A549 (cell line): ENCODE results near the gene LRRC4C. TPM values are rescaled to one million over a fixed set of nuclear protein-coding genes. Genes with fewer than 3 reads are reported as not detected.

Experiments used
- ATAC-seq, 2 experiments: fragments of 200-7000 bp in 1 of 2; fragments of >200 bp in 1 of 2; cut with Nextera tagmentation in 1 of 2; cut with Tn5 transposase in 1 of 2; 3 replicates each; pipeline versions ENCODE4 v1.8.0 to v1.9.1; 2018 to 2020; ENCODE audit warnings: mild to moderate bottlenecking in 1 of 2, moderate library complexity in 1 of 2
- CTCF ChIA-PET: fragments of 300-600 bp; sonication (Branson Sonifier 250); formaldehyde crosslinking; extraction: SDS; loops from one replicate; lab custom pipeline; 2021; ENCODE audit warnings: antibody characterized with exemption, inconsistent platforms; lab: Yijun Ruan, JAX
- POLR2A ChIA-PET: fragments of 350-600 bp; formaldehyde crosslinking; extraction: SDS; loops from one replicate; lab custom pipeline; 2021; ENCODE audit warnings: antibody characterized with exemption, inconsistent platforms; lab: Yijun Ruan, JAX
- DNase-seq, 2 experiments: peaks; one replicate each; pipeline versions ENCODE4 v3.0.0 to v3.0.0-alpha.2; 2011 to 2016; ENCODE audit warnings: low read depth in 1 of 2, low spot score in 1 of 2
- FAIRE-seq: peaks from 2 replicates; lab custom pipeline; 2011; peaks lifted over from hg19 to GRCh38; lab: Jason Lieb, UNC
- H3K27ac ChIP-seq, 2 experiments: fragments of >200 bp; sonication (Bioruptor Twin); formaldehyde crosslinking; 3 replicates each; pipeline ENCODE4 v1.5.1; 2016 to 2017
- H3K4me1 ChIP-seq: fragments of >200 bp; sonication (Bioruptor Twin); formaldehyde crosslinking; 3 replicates; pipeline ENCODE4 v1.6.1; 2016
- H3K4me2 ChIP-seq: fragments of >200 bp; sonication (Bioruptor Twin); formaldehyde crosslinking; 3 replicates; pipeline ENCODE4 v1.6.1; 2016
- H3K4me3 ChIP-seq: fragments of >200 bp; sonication (Bioruptor Twin); formaldehyde crosslinking; 3 replicates; pipeline ENCODE4 v1.5.1; 2016
- H3K9me3 ChIP-seq: fragments of >200 bp; sonication (Bioruptor Twin); formaldehyde crosslinking; 3 replicates; pipeline ENCODE4 v1.6.1; 2016
- CBX8 ChIP-seq: fragments of 200-600 bp; sonication (generic); IDR thresholded peaks from 2 replicates; pipeline ENCODE4 v1.6.1; 2016
- EHF ChIP-seq: fragments of 250-450 bp; sonication (Bioruptor Pico); IDR thresholded peaks from 2 replicates; pipeline ENCODE4 v1.5.0; 2020; ENCODE audit warnings: mild to moderate bottlenecking
- EP300 ChIP-seq, 2 experiments: fragments of >200 bp; sonication (Bioruptor Twin); formaldehyde crosslinking; IDR thresholded peaks; 2 replicates in 1 of 2; 3 replicates in 1 of 2; pipeline ENCODE4 v1.6.1; 2016 to 2017
- ESRRA ChIP-seq: fragments of 150-350 bp; IDR thresholded peaks from 2 replicates; pipeline ENCODE4 v1.6.1; 2014; ENCODE audit warnings: mild to moderate bottlenecking, low read length, borderline replicate concordance
- FOXS1 ChIP-seq: fragments of 250-450 bp; sonication (Bioruptor Pico); IDR thresholded peaks from 2 replicates; pipeline ENCODE4 v1.5.0; 2020; ENCODE audit warnings: mild to moderate bottlenecking, moderate library complexity
- HEYL ChIP-seq: fragments of 250-450 bp; sonication (Bioruptor Pico); IDR thresholded peaks from 2 replicates; pipeline ENCODE4 v1.8.0; 2021; ENCODE audit warnings: mild to moderate bottlenecking, moderate library complexity
- HOXA7 ChIP-seq: fragments of 250-450 bp; sonication (Bioruptor Pico); IDR thresholded peaks from 2 replicates; pipeline ENCODE4 v1.5.0; 2020; ENCODE audit warnings: mild to moderate bottlenecking, moderate library complexity
- HOXB13 ChIP-seq: fragments of 250-450 bp; sonication (Bioruptor Pico); IDR thresholded peaks from 2 replicates; pipeline ENCODE4 v1.5.0; 2020; ENCODE audit warnings: low read depth, mild to moderate bottlenecking, moderate library complexity
- JUNB ChIP-seq: fragments of >200 bp; sonication (Bioruptor Twin); formaldehyde crosslinking; IDR thresholded peaks from 2 replicates; pipeline ENCODE4 v1.6.1; 2016
- KDM5A ChIP-seq: fragments of 200-600 bp; sonication (generic); IDR thresholded peaks from 2 replicates; pipeline ENCODE4 v1.6.1; 2016; ENCODE audit warnings: antibody characterized with exemption, mild to moderate bottlenecking
- MYC ChIP-seq: IDR thresholded peaks from 2 replicates; pipeline ENCODE4 v1.6.1; 2012; ENCODE audit warnings: mild to moderate bottlenecking, inconsistent platforms, low read length, improper control_type of control experiment, borderline replicate concordance
- POLR2AphosphoS2 ChIP-seq: conservative IDR thresholded peaks from 2 replicates; pipeline ENCODE4 v1.6.1; 2012; ENCODE audit warnings: low read length, improper control_type of control experiment, inconsistent platforms
- RAD21 ChIP-seq, 2 experiments: fragments of >200 bp in 1 of 2; sonication (Bioruptor Twin) in 1 of 2; formaldehyde crosslinking in 1 of 2; IDR thresholded peaks in 1 of 2; conservative IDR thresholded peaks in 1 of 2; 2 replicates in 1 of 2; 3 replicates in 1 of 2; pipeline ENCODE4 v1.6.1; 2012 to 2018; ENCODE audit warnings: inconsistent platforms in 1 of 2
- RARB ChIP-seq: fragments of 250-450 bp; sonication (Bioruptor Pico); IDR thresholded peaks from 2 replicates; pipeline ENCODE4 v1.8.0; 2021; ENCODE audit warnings: mild to moderate bottlenecking, moderate library complexity
- SMC3 ChIP-seq: fragments of >200 bp; sonication (Bioruptor Twin); formaldehyde crosslinking; IDR thresholded peaks from 3 replicates; pipeline ENCODE4 v1.6.1; 2018; ENCODE audit warnings: inconsistent platforms
- ZC3H11A ChIP-seq: fragments of 450-650 bp; IDR thresholded peaks from 2 replicates; pipeline ENCODE4 v1.6.1; 2014; ENCODE audit warnings: antibody characterized with exemption, mild to moderate bottlenecking
- WGBS: methylation state at CpG from one replicate; pipeline ENCODE4 v1.1.6; 2017; ENCODE audit errors: missing lambda C conversion rate; 5-methylcytosine and 5-hydroxymethylcytosine counted together
- polyA plus RNA-seq, 4 experiments: library from polyadenylated mRNA; depleted of rRNA in 3 of 4; stranded (reverse); fragments of >200 nt; fragmentation: RNase III in 1 of 4; extraction: RNeasy Plus Mini Kit Qiagen cat#74134 plus additional on column Dnase treatment in 1 of 4; gene quantifications; 2 replicates in 3 of 4; 3 replicates in 1 of 4; pipeline ENCODE4 v1.2.3, GENCODE V29; 2011 to 2017
- TF ChIP-seq, protein P1 (sequence below): fragments of >200 bp; sonication (Bioruptor Twin); formaldehyde crosslinking; IDR thresholded peaks from 3 replicates; pipeline ENCODE4 v1.5.1; 2016
- TF ChIP-seq, protein P2 (sequence below): fragments of >200 bp; sonication (Bioruptor Twin); formaldehyde crosslinking; IDR thresholded peaks from 2 replicates; pipeline ENCODE4 v1.6.1; 2016
- TF ChIP-seq, protein P3 (sequence below): IDR thresholded peaks from 2 replicates; pipeline ENCODE4 v1.6.1; 2012
- TF ChIP-seq, protein P4 (sequence below): fragments of 200-600 bp; sonication (generic); IDR thresholded peaks from 2 replicates; pipeline ENCODE4 v1.6.1; 2016; ENCODE audit warnings: antibody characterized with exemption, mild to moderate bottlenecking, moderate library complexity
- TF ChIP-seq, protein P5 (sequence below): fragments of >200 bp; sonication (Bioruptor Twin); formaldehyde crosslinking; IDR thresholded peaks from 3 replicates; pipeline ENCODE4 v1.6.1; 2016

LRRC4C gene
- polyA plus RNA-seq, 2 of the 4 experiments (the other 2 are of a cell fraction), result not detected

DNA sequence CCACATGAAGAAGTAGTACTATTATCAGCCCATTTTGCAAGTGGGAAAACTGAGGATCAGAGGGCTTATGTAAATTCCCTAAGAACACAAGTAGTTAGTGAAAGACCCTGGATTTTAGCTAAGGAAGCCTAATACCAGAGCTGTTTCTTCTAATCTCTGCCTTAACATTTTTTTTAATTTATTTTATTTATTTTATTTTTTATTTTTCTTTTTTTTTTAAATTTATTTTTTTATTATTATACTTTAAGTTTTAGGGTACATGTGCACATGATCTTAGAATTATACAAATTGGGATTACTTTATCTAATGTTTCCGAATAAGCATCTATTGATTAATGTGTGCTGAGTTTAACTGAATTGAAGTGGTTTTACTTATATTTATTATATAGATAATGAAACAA lies 1015.3 kb downstream of the LRRC4C start:
- Histone ChIP-seq H3K27ac (no peak overlapping the region), H3K4me1 (no peaks in the 10 kb centered on the region), H3K4me2 (no peak overlapping the region)
- no peak for ATAC-seq
- TF ChIP-seq, protein P1, sequence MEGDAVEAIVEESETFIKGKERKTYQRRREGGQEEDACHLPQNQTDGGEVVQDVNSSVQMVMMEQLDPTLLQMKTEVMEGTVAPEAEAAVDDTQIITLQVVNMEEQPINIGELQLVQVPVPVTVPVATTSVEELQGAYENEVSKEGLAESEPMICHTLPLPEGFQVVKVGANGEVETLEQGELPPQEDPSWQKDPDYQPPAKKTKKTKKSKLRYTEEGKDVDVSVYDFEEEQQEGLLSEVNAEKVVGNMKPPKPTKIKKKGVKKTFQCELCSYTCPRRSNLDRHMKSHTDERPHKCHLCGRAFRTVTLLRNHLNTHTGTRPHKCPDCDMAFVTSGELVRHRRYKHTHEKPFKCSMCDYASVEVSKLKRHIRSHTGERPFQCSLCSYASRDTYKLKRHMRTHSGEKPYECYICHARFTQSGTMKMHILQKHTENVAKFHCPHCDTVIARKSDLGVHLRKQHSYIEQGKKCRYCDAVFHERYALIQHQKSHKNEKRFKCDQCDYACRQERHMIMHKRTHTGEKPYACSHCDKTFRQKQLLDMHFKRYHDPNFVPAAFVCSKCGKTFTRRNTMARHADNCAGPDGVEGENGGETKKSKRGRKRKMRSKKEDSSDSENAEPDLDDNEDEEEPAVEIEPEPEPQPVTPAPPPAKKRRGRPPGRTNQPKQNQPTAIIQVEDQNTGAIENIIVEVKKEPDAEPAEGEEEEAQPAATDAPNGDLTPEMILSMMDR, result no peak
- TF ChIP-seq HEYL (no peak), POLR2AphosphoS2 (no peak), ESRRA (no peak), EP300 (IDR thresholded peaks at IDR 0.05) (no peak), SMC3 (no peak), RARB (CRISPR knock-in tag) (no peak)
- TF ChIP-seq, protein P2, sequence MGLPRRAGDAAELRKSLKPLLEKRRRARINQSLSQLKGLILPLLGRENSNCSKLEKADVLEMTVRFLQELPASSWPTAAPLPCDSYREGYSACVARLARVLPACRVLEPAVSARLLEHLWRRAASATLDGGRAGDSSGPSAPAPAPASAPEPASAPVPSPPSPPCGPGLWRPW, result no peak
- TF ChIP-seq, all 56 proteins: peak for 0
- ChIA-PET CTCF (no interaction called here), POLR2A (no interaction called here)
- no peak for FAIRE-seq
- H3K9me3 ChIP-seq, result peaks cover 25% of the 10 kb centered on the region; the same call in 2 of the 3 replicates
- 18% methylated on average over 1 of the region's 1 CpG for WGBS
- no peak overlapping the region for H3K4me3 ChIP-seq
- DNase-seq, result no peak

DNA sequence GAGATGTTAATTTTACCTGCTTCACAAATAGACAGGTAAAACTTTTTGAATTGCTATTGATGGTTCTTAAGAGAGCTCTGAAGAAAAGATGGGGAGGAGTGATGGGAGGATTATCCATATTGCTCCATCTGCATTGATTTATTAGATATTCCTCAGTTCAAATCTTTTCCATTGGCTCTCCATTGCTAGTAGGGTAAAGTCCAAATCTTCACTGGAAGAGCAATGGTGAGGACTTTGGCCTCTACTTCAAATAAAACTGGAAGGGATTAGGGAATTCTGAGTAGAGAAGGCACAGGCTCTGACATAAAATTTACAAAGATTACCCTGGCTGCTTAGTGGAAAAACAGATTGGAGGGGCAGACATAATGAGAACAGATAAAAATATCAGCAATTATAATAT lies 1024.1 kb downstream of the LRRC4C start:
- Histone ChIP-seq H3K4me3 (no peak overlapping the region), H3K4me2 (no peak overlapping the region), H3K9me3 (no peaks in the 10 kb centered on the region), H3K27ac (no peak overlapping the region), H3K4me1 (no peaks in the 10 kb centered on the region)
- no peak for ATAC-seq
- no peak for FAIRE-seq
- POLR2A ChIA-PET, result no interaction called here
- no peak for DNase-seq
- TF ChIP-seq CBX8 (no peak), ZC3H11A (no peak), HOXB13 (CRISPR knock-in tag) (no peak)
- TF ChIP-seq, all 56 proteins: peak for 0
- CTCF ChIA-PET, result no interaction called here

DNA sequence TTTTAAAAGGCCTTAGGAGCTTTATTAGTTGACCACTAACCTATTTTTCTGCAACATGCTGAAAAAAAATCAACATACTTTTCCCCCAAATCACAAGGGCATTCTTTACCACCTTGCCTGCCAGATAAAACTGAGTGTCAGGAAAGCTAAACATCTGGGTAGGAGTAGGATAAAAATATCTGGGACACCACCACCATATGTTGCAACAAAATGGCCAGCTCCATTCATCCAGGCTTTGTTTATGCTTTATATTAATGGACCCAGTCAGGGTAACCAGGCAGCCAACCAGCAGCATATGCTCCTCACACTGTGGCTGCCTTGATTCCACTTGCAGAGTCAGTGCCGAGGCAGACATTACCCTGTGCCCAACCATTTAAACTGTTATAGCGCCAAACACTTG lies 1024.5 kb downstream of the LRRC4C start:
- Histone ChIP-seq H3K4me2 (no peak overlapping the region), H3K4me3 (no peak overlapping the region), H3K9me3 (no peaks in the 10 kb centered on the region), H3K4me1 (no peaks in the 10 kb centered on the region), H3K27ac (no peak overlapping the region)
- ChIA-PET CTCF (no interaction called here), POLR2A (no interaction called here)
- DNase-seq (no peak), FAIRE-seq (no peak), ATAC-seq (no peak)
- 29% methylated on average over 2 of the region's 2 CpGs for WGBS
- no peak for TF ChIP-seq JUNB
- TF ChIP-seq, protein P3, sequence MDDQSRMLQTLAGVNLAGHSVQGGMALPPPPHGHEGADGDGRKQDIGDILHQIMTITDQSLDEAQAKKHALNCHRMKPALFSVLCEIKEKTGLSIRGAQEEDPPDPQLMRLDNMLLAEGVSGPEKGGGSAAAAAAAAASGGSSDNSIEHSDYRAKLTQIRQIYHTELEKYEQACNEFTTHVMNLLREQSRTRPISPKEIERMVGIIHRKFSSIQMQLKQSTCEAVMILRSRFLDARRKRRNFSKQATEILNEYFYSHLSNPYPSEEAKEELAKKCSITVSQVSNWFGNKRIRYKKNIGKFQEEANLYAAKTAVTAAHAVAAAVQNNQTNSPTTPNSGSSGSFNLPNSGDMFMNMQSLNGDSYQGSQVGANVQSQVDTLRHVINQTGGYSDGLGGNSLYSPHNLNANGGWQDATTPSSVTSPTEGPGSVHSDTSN, result no peak
- TF ChIP-seq CBX8, result no peak
- no peak for TF ChIP-seq HOXA7 (CRISPR knock-in tag)
- TF ChIP-seq, protein P4, sequence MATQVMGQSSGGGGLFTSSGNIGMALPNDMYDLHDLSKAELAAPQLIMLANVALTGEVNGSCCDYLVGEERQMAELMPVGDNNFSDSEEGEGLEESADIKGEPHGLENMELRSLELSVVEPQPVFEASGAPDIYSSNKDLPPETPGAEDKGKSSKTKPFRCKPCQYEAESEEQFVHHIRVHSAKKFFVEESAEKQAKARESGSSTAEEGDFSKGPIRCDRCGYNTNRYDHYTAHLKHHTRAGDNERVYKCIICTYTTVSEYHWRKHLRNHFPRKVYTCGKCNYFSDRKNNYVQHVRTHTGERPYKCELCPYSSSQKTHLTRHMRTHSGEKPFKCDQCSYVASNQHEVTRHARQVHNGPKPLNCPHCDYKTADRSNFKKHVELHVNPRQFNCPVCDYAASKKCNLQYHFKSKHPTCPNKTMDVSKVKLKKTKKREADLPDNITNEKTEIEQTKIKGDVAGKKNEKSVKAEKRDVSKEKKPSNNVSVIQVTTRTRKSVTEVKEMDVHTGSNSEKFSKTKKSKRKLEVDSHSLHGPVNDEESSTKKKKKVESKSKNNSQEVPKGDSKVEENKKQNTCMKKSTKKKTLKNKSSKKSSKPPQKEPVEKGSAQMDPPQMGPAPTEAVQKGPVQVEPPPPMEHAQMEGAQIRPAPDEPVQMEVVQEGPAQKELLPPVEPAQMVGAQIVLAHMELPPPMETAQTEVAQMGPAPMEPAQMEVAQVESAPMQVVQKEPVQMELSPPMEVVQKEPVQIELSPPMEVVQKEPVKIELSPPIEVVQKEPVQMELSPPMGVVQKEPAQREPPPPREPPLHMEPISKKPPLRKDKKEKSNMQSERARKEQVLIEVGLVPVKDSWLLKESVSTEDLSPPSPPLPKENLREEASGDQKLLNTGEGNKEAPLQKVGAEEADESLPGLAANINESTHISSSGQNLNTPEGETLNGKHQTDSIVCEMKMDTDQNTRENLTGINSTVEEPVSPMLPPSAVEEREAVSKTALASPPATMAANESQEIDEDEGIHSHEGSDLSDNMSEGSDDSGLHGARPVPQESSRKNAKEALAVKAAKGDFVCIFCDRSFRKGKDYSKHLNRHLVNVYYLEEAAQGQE, result no peak
- no peak for TF ChIP-seq RAD21 (conservative IDR thresholded peaks at IDR 0.05 in 1 of 2, IDR thresholded peaks at IDR 0.05 in 1 of 2)
- no peak for TF ChIP-seq ZC3H11A
- no peak for TF ChIP-seq HEYL
- no peak for TF ChIP-seq MYC
- no peak for TF ChIP-seq EHF (CRISPR knock-in tag)
- TF ChIP-seq EP300 (IDR thresholded peaks at IDR 0.05), result no peak
- TF ChIP-seq FOXS1 (CRISPR knock-in tag), result no peak
- TF ChIP-seq KDM5A, result no peak
- TF ChIP-seq, protein P5, sequence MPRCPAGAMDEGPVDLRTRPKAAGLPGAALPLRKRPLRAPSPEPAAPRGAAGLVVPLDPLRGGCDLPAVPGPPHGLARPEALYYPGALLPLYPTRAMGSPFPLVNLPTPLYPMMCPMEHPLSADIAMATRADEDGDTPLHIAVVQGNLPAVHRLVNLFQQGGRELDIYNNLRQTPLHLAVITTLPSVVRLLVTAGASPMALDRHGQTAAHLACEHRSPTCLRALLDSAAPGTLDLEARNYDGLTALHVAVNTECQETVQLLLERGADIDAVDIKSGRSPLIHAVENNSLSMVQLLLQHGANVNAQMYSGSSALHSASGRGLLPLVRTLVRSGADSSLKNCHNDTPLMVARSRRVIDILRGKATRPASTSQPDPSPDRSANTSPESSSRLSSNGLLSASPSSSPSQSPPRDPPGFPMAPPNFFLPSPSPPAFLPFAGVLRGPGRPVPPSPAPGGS, result no peak
